ENCODE data around the gene CLPTM1.

DNA sequence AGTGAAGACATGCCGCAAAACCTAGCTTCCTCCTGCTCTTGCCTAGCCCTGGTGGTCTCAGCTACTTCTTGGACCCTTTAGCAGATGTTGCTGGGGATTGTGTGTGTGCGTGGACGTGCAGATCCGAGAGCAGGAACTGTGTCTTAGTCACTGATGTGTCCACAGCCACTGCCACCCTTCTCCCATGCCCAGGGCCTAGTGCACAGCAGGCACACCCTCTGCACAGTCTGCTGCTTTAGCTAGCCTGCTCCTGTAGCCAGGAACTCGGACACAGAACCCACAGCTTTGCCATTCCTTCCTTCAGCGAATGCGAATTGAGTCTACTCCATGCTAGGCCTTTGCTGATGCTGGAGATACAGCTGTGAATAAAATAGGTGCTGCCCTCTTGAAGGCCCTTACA, 2.3 kb downstream of the CLPTM1 start:
- TF ChIP-seq POLR2A (IDR thresholded peaks at IDR 0.05): no peak
- TF ChIP-seq, protein P1, sequence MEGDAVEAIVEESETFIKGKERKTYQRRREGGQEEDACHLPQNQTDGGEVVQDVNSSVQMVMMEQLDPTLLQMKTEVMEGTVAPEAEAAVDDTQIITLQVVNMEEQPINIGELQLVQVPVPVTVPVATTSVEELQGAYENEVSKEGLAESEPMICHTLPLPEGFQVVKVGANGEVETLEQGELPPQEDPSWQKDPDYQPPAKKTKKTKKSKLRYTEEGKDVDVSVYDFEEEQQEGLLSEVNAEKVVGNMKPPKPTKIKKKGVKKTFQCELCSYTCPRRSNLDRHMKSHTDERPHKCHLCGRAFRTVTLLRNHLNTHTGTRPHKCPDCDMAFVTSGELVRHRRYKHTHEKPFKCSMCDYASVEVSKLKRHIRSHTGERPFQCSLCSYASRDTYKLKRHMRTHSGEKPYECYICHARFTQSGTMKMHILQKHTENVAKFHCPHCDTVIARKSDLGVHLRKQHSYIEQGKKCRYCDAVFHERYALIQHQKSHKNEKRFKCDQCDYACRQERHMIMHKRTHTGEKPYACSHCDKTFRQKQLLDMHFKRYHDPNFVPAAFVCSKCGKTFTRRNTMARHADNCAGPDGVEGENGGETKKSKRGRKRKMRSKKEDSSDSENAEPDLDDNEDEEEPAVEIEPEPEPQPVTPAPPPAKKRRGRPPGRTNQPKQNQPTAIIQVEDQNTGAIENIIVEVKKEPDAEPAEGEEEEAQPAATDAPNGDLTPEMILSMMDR (IDR thresholded peaks at IDR 0.05): no peak

Data from stomach (tissue), 4 donors.